Neural cell (in vitro differentiated cells): ENCODE measurements around the gene HOMER2.

Experiments used
- EP300 ChIP-seq: fragments of 450-650 bp; conservative IDR thresholded peaks from 2 replicates; pipeline ENCODE4 v1.6.1; 2014; ENCODE audit warnings: antibody characterized with exemption, mild to moderate bottlenecking, moderate library complexity; ENCODE audit not compliant: poor library complexity, severe bottlenecking
- EZH2 ChIP-seq: fragments of 200-600, 300-800 bp; shearing (Covaris generic), sonication (generic); IDR thresholded peaks from 2 replicates; pipeline ENCODE4 v1.6.1; 2014; ENCODE audit warnings: antibody characterized with exemption, low read length, borderline replicate concordance, mild to moderate bottlenecking; ENCODE audit not compliant: insufficient read depth, poor library complexity, severe bottlenecking
- MXI1 ChIP-seq: fragments of 450-650 bp; conservative IDR thresholded peaks from 2 replicates; pipeline ENCODE4 v1.6.1; 2014; ENCODE audit warnings: antibody characterized with exemption, mild to moderate bottlenecking; ENCODE audit not compliant: poor library complexity, severe bottlenecking
- RAD21 ChIP-seq: fragments of 450-650 bp; conservative IDR thresholded peaks from 2 replicates; pipeline ENCODE4 v1.6.1; 2014; ENCODE audit warnings: antibody characterized with exemption, mild to moderate bottlenecking, moderate library complexity
- TF ChIP-seq, protein P1 (sequence below): fragments of 450-650 bp; IDR thresholded peaks from 2 replicates; pipeline ENCODE4 v1.5.1; 2014; ENCODE audit warnings: antibody characterized with exemption, mild to moderate bottlenecking, moderate library complexity; ENCODE audit not compliant: poor library complexity, severe bottlenecking

DNA sequence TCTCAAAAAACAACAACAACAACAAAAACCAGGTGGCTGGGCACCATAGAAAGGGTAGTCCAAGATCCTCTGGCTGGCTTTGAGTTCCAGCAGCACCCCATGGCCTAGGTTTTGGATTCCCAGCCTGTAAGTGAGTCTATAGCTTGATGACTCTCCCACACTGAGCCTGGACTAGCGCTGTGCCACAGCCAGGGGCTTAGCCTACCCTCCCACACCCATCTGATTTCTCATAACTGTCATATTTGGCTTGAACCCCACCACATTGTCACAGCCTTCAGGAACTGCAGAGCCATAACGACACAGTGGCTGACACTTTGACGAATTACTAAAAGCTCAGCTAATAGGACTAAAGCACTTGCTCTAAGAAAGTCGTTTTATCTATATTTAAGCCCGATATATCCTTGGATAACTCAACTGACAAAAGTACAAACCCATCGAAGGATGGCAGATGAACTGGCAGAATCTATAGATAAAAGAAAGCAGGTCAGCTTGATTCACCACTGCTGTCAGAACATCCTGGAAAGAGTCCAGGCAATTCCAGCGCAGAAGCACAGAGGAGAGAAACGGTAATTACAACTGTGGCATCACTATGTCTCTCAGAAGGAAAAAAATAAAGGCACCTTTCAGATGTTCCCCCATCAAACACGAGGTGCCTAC is 62.1 kb downstream of the HOMER2 start:
- TF ChIP-seq, protein P1, sequence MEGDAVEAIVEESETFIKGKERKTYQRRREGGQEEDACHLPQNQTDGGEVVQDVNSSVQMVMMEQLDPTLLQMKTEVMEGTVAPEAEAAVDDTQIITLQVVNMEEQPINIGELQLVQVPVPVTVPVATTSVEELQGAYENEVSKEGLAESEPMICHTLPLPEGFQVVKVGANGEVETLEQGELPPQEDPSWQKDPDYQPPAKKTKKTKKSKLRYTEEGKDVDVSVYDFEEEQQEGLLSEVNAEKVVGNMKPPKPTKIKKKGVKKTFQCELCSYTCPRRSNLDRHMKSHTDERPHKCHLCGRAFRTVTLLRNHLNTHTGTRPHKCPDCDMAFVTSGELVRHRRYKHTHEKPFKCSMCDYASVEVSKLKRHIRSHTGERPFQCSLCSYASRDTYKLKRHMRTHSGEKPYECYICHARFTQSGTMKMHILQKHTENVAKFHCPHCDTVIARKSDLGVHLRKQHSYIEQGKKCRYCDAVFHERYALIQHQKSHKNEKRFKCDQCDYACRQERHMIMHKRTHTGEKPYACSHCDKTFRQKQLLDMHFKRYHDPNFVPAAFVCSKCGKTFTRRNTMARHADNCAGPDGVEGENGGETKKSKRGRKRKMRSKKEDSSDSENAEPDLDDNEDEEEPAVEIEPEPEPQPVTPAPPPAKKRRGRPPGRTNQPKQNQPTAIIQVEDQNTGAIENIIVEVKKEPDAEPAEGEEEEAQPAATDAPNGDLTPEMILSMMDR, result no peak
- TF ChIP-seq MXI1 (no peak), EP300 (no peak), EZH2 (no peak), RAD21 (no peak)
